ENCODE measurements around the gene SH3RF3.

The SH3RF3 gene

DNA sequence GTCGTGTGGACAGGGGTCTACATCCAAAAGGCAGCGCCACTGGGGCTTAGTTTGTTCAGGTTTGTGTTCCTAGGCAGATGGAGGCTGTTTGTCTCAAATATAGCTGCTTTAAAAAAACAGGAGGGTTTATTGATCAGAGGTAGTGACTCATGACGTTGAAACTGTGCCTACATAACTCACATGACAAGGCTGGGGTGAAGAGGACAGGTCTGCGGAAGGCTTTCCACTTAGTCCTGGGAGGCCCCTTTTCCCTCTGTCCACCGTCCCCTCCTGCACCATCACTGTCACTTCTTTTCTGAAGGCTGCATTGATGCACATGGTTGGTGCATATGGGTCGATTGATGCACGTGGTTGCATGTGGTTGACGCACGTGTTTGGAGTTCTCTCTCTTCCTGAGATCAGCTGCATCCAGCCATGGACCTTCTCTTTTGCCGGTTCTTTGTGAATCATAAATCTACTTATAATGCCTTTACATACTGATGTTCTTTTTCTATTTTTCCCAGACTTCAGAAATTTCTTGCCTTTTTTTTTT, 10.9 kb downstream of the SH3RF3 start:
- no peak for DNase-seq (ENCODE audit: low read depth)

DNA sequence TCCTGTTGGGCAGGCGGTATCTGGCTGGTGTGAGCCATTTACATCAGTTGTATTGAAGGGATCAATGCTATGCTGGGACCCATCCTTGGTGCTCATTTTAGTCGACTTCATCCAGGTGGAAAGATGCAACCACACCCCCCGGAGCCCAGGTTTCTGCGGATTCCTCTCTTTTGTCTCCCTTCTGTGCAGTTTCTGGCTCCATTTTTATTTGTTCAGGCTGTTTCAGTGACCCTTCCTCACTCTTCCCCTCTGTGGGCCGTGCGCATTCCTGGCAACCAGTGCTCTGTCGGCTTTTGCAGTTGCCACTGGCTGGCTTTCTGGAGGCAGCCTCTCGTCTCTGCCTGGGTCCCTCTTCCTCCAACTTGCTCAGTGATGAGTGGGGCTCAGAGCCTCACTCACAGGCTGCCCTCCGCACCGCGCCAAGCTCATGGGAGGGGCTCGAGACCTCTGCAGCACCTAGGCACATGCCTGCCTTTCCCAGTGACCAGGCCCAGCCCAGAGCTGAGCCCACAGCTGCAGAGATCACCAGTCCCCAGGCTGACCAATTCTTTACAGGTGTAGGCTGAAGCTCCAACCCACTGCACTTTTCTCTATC, 12.1 kb downstream of the SH3RF3 start:
- DNase-seq (ENCODE audit: low read depth): no peak

DNA sequence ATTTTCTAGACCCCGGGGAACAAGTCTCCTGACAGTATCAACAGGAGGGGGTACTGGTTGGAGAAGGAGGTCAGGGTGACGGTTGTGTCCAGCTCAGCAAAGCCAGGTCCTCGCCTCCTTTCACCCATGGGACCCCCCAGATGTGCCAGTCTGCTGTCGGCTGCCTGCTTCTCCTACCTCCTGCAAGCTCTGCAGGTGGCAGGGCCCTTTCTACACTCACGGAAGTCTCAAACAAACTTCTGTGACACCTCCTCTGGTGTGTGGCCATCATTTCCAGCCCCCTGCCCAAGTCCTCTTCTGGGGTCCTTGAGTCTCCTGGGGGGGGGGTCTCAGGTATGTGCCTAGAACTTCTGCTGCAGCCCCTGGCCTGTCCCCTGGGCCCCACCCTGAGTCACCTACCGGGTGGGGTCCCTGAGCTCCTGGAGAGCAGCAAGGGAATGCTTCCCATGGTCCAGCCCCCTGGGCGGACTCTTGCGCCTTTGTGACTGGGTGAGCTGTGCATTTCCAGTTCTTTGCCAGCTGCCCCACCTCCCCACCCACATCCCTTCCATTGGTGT, 12.8 kb downstream of the SH3RF3 start:
- DNase-seq (ENCODE audit: low read depth): no peak

DNA sequence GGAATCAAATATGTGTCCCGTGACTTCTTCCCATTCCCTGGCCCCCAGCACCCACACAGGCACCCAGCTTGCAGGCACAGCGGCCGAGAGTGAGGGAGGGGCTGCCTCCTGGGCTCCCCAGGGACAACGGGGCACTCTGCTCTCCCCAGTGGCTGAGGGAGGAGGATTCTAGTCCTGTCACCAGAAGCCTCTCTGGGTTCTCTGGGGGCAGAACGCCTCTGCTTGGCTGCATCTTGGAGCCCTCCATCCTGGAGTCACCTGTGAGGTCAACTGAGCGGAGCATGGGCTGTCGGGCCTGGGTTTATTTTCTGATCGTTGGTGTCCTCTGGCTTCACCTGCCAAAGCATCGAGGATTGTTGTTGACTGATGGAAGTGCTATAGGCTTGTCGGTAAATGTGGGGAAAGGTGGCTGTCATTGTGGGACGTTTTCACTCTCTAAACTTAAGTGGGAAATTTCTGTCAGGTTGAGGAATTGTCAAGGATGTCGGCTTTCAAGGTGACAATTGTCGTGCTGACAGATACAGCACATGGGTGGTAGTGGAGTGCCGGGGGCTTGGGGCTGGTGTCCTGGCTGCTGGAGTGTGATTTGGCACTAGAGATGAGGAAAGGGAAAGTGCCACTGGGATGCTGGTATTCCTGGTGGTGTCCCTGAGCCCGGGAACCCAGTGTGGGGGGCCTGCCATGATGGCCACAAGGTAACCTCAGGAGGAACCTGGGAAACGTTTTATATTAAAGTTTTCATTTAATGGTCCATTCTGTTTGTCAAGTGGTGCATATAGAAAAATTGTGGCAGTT, 13.6 kb downstream of the SH3RF3 start:
- no peak for DNase-seq (ENCODE audit: low read depth)

DNA sequence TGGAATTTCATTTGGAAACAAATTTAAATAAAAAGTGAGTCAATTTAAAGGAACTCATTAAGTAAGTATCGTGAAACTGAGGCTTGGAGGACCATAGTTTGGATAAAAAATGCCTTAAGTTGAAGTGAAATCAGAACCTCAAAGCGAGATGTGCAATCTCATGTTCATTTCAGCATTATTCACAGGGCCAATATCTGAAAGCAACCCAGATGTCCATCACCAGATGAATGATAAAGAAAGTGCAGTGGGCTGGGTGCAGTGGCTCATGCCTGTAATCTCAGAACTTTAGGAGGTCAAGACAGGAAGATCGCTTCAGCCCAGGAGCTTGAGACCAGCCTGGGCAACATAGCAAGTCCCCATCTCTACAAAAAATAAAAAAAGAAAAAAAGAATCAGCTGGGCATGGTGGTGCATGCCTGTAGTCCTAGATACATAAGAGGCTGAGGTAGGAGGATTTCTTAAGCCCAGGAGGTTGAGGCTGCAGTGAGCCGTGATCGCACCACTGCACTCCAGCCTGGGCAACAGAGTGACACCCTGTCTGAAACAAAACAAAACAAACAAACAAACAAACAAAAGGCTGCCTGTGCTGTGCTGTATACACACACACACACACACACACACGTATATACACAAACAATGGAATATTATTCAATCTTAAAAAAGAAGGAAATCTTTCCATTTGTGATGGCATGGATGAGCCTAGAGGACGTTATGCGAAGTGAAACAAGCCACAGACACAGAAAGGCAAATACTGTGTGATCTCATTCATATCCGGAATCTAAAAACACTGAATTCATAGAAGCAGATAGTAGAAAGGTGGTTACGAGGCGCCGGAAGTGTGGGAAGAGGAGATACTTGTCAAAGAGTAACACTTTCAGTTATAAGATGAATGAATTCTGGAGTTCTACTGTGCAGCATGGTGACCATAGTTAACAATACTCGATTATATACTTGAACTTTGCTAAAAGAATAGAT, 14.5 kb downstream of the SH3RF3 start:
- DNase-seq (ENCODE audit: low read depth): no peak

DNA sequence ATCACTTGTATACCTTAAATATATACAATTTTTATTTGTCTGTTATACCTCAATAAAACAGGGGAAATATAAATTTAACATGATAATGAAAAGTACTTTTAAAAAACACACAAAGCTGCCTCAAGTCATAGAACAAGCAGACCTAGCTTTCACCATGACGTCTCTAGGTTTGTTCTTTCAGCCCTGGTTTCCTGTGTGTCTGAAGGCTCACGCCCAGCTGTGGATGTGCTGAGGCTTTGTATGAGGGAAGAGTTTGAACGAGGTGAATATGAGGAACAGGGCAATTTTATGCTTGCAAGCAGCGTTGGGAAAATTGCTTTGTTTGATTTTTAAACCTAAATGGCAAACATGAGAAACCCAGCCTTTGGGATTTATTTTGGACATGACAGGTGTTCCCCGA, 15.3 kb downstream of the SH3RF3 start:
- DNase-seq (ENCODE audit: low read depth): no peak

DNA sequence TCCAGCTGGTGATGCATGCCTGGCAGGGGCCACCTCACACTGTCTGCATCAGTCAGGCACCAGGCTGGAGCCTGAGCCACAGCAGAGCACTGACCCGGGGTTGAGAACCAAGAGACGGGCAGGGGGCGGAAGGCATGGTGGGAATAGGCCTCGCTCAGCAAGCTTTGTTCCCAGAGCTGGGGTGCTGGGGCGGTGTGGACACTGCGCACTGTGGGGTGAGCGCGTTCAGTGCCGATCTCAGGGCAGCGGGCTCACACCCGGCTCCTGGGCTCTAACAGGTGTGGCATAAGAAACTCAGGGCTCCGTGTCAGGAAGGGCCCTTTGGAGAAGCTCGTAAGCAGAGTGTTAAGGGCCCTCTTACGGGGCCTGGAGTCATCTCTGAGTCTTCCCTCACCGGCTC, 15.7 kb downstream of the SH3RF3 start:
- DNase-seq (ENCODE audit: low read depth): no peak

DNA sequence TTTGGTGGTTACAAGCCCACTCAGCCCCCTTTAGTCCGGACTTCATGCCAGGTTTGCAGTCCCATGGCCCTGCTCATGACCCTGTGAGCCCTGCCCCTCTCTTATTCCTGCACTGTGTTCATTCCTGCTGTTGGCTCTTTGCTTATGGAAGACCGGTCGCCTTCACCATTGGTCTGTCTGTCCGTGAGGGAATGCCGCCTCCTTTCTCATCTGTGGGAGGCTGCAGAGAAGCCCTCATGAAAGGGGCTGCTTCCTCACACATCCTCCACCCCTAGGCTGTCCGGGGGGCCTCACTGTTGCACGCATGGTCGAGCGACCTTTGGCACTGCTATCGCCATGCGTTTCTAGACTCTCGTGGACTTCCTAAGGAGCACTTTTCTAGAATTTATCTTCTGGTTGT, 16.3 kb downstream of the SH3RF3 start:
- DNase-seq (ENCODE audit: low read depth): no peak

DNA sequence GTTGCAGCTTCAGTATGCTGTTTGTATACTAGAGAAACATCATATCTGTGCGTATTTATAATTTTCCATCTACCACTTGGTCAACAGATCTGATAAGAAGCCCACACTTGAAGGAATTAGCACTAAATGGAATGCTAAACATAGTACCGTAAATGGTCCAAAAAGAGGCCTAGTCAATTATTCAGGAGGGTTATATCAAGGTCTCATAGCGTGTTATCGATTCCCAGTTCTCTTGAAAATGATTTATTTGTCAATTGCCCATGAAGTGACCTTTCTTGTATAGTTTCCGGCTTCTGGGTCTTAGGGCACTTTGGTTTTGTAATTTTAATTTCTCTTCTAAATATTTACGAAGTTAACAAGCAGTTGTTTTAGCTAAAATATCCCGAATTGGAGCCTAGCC, 18.4 kb downstream of the SH3RF3 start:
- DNase-seq (ENCODE audit: low read depth): no peak

DNA sequence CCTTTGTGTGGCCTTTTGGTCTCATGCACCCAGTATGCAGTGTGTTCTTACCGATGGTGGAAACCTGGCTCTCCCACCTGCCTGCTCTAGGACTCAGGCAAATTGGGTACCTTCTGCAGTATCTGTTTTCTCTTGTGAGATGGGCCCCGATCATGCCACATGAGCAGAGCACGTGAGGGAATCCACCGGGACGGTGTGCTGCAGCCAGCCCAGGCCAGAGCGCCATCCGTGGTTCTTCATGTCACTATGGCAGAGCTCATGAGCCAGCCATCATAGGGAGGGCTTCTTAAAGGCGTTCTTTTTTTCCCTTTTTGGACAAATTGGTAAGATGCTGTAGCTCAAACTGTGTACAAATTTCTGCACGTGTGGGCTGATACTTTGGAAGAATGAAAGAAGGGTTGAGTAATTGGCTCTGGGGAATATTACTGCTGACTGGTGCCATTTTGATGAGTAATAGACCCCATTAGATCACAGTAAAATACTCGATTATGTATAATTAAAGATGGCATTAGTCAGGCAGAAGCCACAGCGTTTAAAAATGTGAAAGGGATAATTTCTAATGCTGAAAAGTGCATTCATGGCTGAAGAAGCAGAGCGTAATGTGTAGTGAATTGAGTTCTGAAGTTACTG, 19.2 kb downstream of the SH3RF3 start:
- DNase-seq (ENCODE audit: low read depth): no peak

DNA sequence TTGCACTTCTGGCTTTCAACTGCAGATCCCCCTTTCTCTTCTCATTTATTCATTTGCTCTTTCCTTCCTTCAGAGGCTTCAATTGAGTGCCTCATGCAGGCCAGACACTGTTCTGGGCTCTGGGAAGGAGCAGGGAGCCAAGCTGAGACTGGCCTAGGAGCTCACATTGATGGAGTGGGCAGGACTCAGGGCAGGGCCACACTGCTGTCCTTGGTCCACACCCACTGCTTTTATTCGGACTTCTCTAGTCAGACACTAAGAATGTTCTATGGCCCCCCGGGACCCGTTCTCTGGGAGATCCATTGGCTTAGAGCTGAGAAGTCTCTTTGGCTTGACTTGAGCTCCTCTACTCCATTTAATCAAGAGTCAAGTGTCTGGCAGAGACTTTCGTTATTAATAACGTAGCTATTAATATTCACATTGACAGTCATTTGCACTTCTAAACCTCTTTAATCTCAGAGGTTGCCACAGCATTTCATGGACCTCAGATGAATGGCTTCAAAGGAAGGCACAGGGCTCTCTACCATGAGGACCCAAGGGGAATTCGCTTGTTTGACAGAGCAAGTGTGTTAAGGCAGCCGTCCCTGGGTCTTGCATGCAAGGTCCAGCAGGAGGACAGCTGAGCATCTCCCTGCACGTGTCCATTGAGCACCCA, 20.1 kb downstream of the SH3RF3 start:
- DNase-seq (ENCODE audit: low read depth): no peak

DNA sequence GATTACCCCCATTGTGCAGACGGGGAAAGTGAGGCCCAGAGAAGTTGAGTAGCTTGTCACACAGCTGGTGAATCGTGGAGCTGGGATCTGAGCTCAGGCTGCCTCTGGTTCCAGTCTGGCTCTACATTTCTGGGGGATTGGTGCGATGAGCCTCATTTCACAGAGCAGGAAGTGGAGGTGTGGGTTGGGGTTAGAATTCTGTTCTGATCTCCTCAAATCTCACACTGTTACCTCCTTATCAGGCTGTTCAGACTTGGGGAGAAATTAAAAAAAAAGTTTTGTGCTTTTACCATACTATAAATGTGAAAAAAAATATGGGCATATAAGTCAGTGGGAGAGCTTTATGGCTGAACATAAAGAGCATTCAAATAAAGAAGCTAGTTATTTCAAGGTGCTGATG, 21.6 kb downstream of the SH3RF3 start:
- no peak for DNase-seq (ENCODE audit: low read depth)

DNA sequence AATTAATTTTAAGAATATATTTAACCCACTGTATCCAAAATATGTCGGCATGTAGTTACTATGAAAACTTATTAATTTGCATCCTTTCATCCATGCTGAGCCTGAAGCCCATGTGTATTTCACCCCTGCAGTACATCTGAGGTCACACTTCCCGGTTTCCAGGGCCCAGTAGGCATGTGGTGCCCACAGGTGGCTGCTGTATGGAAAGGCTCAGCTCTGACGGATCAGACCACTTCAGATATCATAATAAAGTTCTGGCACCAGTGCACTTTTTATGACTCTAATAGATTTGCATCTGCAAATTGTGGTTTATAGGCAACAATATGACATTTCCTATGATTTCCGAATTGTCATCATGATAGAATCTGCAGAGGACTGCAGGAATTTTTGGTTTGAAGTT, 22.5 kb downstream of the SH3RF3 start:
- no peak for DNase-seq (ENCODE audit: low read depth)

DNA sequence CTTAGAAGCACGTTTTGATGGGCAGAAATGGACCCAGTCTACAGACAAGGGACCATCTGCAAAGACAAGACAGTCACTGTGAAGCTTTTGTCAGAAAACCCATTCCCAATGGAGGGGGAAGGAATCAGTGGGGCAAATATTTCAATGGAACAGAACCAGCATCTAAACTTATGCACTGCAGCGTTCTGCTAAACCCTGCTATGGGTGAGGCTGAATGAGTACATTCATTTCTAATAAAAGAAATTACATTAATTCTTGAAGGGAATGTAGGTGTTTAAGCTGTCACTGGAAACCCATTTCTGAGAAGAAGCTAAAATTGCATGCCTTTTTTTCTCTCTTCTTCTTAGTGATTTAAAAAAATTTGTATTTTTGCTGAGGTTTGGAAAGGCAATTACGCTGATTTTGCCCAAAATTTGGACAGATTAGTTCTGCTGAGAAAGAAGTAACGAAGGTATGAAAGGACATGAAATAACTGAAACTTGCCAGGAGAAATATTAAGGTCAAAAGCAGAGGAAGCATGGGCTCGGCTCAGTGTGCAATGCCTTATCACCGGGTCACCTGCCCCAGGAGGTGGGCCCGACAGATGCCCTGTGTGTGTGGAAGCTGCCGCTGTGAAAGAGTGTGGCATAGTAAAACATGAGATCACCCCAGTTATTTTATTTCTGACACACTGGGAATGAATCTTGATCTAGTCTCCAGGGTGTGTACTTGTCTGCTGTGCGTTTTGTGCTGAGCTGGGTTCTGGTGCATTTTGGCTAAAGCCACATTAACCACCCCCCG, 24.2 kb downstream of the SH3RF3 start:
- DNase-seq (ENCODE audit: low read depth): no peak

DNA sequence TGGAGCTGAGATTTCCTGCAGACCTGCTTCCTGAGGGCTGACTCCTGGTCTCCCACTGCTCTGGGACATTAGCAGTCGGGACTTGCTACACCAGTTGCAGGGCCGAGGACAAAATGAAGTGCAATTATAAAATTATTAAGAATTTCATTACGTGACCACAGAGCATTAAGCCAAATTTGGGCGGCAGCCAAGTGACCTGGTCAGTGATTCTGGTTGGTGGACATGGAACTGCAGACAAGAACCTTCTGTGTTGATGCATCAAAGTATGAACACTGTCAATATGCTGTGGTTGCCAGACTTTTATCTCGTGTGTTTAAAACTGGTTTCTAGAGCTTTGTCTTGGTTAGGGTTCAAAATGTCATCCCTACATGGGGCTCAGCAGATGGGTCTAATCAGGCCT, 24.8 kb downstream of the SH3RF3 start:
- DNase-seq (ENCODE audit: low read depth): no peak

DNA sequence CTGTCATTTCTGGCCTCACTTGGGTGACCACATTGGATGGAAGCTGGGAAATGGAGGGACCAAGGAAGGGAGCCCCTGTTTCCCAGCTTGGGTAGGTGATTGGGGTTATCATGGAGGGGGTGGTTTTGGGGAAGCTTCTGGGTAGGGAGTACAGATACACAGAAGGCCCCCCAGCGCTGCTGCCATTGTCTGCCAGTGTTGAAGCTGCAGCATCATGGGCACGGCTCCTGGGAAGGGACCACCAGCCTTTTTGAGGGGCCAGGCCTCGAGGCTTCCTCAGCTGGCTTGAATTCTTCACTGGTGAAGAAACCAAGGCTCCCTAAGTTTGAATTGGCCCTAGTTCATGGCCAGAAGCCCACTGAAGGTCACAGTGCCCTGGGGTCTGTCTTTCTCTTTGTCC, 25.2 kb downstream of the SH3RF3 start:
- DNase-seq (ENCODE audit: low read depth): no peak

DNA sequence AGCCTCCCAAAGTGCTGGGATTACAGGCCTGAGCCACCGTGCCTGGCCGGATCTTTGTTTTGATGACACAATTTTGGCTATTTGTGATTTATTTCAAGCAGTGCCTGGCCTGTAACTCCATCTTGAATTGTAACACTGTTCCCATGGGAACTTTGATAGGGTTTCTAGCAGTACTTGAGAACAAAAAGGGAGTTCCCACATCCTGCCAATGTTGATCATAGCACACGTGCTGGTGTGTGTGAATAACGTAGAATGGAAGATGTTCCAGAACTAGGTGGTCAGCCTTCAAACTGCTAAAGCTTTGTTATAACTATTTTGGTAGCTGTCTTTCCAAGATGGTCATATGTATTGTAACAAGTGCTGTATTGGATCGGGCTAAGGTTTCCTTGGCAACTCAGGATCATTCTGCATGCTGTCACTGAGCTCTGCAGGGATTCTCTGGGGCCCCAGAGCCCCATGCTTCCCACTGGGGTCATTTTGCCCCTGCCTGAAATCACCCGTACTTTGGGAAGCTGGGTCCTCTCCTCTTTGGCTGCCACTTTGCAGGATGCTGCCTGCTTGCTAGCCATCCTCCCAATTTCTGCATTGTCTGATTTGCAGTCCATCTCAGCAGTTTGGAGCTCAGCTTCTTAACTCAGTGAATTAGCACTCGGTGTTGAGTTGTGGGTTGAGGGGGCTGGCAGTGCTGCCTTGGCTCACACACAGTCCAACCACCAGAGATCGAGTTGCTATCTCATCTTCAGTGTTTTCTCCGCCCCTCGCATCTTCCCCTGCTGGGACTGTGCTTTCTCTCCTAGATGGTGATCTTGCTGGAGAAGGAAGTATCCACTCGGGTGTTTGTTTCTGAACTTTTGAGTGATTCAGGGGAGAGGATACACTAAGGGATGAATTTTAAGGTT, 26.8 kb downstream of the SH3RF3 start:
- DNase-seq (ENCODE audit: low read depth): no peak

DNA sequence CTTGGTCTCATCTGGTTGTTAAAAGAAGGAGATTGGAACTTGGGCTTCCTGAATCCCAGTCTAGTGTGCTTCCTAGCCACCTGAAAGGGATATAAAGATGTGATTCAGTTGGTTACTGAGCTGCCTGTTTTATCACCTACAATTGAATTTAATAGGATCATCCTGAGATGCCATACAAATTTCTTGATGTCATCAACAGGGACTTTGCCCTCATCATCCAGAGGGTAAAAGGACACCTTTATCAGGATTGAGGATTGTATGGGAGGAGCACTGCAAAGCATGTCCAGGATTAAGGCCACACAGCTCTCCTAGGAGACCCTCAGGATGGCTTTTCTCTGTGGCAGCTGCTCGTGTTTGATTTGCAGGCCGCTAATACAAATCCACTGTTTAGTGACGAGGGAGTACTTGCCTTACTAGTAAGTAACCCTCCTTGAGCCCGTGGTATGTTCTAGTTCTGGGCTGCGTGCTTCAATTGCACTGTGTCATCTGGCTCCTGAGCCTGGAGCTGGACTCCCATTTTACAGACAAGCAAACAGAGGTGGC, 28.6 kb downstream of the SH3RF3 start:
- DNase-seq (ENCODE audit: low read depth): no peak

DNA sequence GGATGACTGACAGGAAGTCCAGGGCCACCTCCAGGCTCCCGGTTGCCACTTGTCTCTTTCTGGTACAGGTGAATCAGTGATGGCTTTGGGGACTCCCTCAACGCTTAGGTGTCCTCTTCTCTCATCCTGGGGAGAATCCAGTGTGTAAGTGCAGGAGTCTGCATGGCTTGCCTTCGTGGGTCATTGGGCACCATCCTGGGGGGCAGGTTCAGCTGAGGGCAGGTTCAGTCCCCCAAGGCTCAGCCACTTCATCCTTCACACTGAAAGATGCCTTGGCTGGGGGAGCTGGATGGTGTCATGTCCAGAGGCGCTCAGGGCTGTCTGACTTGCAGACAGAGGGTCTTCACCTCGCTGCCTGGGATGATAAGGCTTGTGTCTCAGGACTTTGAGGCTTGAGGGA, 29.2 kb downstream of the SH3RF3 start:
- no peak for DNase-seq (ENCODE audit: low read depth)

Data from non-pigmented ciliary epithelial cell (primary cell).